Gastroesophageal sphincter (tissue), 3 donors: Measurements from ENCODE around the gene AIFM1.

Experiments
- POLR2AphosphoS5 ChIP-seq: sonication (generic); formaldehyde crosslinking; IDR thresholded peaks from one replicate; pipeline ENCODE4 v1.6.1; 2017; ENCODE audit warnings: antibody characterized with exemption
- TF ChIP-seq, protein P1 (sequence below), 4 experiments: fragments of 200-600 bp in 2 of 4; fragments of 450-650 bp in 2 of 4; sonication (generic) in 1 of 4; IDR thresholded peaks; one replicate each; pipeline ENCODE4 v1.5.1; 2017 to 2019; ENCODE audit warnings: antibody characterized with exemption in 4 of 4, mild to moderate bottlenecking in 2 of 4, moderate library complexity in 2 of 4

DNA sequence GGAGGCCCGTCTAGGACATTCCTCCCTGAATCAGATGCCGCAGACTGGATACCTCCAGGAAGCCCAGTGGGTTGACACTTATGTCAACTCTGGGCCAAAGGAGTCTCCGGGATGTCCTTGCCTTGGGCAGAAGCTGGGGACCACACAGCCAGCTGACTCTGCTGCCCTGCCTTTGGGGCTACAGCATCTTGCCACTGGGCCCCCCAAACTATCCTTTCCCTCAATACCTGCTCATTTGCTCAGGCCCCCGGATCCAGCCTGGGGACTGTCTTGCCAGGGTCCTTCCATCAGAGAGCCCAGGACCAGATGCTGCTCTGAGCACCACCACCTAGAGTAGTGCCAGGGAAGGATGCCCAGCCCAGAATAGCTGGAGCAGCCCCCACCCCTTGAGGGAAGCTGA, 25.2 kb upstream of the AIFM1 start:
- no peak for TF ChIP-seq POLR2AphosphoS5
- TF ChIP-seq, protein P1, sequence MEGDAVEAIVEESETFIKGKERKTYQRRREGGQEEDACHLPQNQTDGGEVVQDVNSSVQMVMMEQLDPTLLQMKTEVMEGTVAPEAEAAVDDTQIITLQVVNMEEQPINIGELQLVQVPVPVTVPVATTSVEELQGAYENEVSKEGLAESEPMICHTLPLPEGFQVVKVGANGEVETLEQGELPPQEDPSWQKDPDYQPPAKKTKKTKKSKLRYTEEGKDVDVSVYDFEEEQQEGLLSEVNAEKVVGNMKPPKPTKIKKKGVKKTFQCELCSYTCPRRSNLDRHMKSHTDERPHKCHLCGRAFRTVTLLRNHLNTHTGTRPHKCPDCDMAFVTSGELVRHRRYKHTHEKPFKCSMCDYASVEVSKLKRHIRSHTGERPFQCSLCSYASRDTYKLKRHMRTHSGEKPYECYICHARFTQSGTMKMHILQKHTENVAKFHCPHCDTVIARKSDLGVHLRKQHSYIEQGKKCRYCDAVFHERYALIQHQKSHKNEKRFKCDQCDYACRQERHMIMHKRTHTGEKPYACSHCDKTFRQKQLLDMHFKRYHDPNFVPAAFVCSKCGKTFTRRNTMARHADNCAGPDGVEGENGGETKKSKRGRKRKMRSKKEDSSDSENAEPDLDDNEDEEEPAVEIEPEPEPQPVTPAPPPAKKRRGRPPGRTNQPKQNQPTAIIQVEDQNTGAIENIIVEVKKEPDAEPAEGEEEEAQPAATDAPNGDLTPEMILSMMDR (IDR thresholded peaks at IDR 0.05), result no peak
